GM18909 (cell line): ENCODE measurements around the gene CDK5RAP2.
"Not testable (repeated sequence)": the region's sequence is repeated elsewhere in the genome, so short reads cannot be mapped to it uniquely, and the experiment has no call there.

Experiments used
- ATAC-seq: cut with Tn5 transposase; IDR thresholded peaks from one replicate; pipeline ENCODE4 v1.9.1; 2021; ENCODE audit warnings: mild to moderate bottlenecking; ENCODE audit not compliant: unreplicated experiment, poor library complexity

CDK5RAP2 gene

GRCh38 chr9:120555839-120556238, 24.1 kb downstream of the CDK5RAP2 start:
- no peak for ATAC-seq

- not testable (repeated sequence) for ATAC-seq
Observed at GRCh38 chr9:120552210-120552704, 27.7 kb downstream of the CDK5RAP2 start.

- ATAC-seq: no peak
Observed at GRCh38 chr9:120545701-120546550, 34.0 kb downstream of the CDK5RAP2 start.

- ATAC-seq: no peak
Observed at GRCh38 chr9:120544441-120544840, 35.5 kb downstream of the CDK5RAP2 start.

GRCh38 chr9:120542701-120543490, 37.1 kb downstream of the CDK5RAP2 start:
- no peak for ATAC-seq

GRCh38 chr9:120541921-120542320, 38.0 kb downstream of the CDK5RAP2 start:
- ATAC-seq: no peak

GRCh38 chr9:120539951-120540350, 40.0 kb downstream of the CDK5RAP2 start:
- ATAC-seq: no peak

- ATAC-seq: no peak
Observed at GRCh38 chr9:120538339-120538738, 41.6 kb downstream of the CDK5RAP2 start.

- no peak for ATAC-seq
Observed at GRCh38 chr9:120536949-120537640, 42.9 kb downstream of the CDK5RAP2 start.

- no peak for ATAC-seq
Observed at GRCh38 chr9:120536094-120536493, 43.9 kb downstream of the CDK5RAP2 start.

- no peak for ATAC-seq
Observed at GRCh38 chr9:120534266-120534665, 45.7 kb downstream of the CDK5RAP2 start.

- no peak for ATAC-seq
Observed at GRCh38 chr9:120532891-120533290, 47.1 kb downstream of the CDK5RAP2 start.

- ATAC-seq: no peak
Observed at GRCh38 chr9:120532475-120532874, 47.5 kb downstream of the CDK5RAP2 start.

GRCh38 chr9:120531683-120532300, 48.2 kb downstream of the CDK5RAP2 start:
- no peak for ATAC-seq

GRCh38 chr9:120530220-120530832, 49.6 kb downstream of the CDK5RAP2 start:
- ATAC-seq: not testable (repeated sequence)

GRCh38 chr9:120528829-120529228, 51.1 kb downstream of the CDK5RAP2 start:
- ATAC-seq: no peak

GRCh38 chr9:120528327-120528726, 51.6 kb downstream of the CDK5RAP2 start:
- ATAC-seq: no peak

- no peak for ATAC-seq
Observed at GRCh38 chr9:120526534-120526933, 53.4 kb downstream of the CDK5RAP2 start.

- ATAC-seq: no peak
Observed at GRCh38 chr9:120524863-120525262, 55.1 kb downstream of the CDK5RAP2 start.

GRCh38 chr9:120524038-120524437, 55.9 kb downstream of the CDK5RAP2 start:
- ATAC-seq: no peak
